Measurements from ENCODE around the gene ANGPTL8. TPM values are rescaled to one million over a fixed set of nuclear protein-coding genes. Genes with fewer than 3 reads are reported as not detected.

The ANGPTL8 gene
- total RNA-seq, 5 donors from 2014 or later (not counting 1 experiment from before 2014, with no cell fraction given): not detected

- no peak overlapping the region for H3K4me3 ChIP-seq (ENCODE audit: control insufficient read depth in 1 of 2, extremely low read depth in 1 of 2, low read length in 1 of 2)
- H3K27me3 ChIP-seq (replicated peaks in 1 of 2; ENCODE audit: control insufficient read depth in 2 of 2, extremely low read depth in 1 of 2, insufficient read depth in 2 of 2, low read length in 1 of 2): peaks cover 2 to 49% of the 10 kb centered on the region in 2 experiments
- WGBS (ENCODE audit: insufficient coverage): 90% methylated on average over 8 of the region's 10 CpGs
- Mint-ChIP-seq H3K27ac (no peak overlapping the region), H3K27me3 (peaks cover 11 to 24% of the 10 kb centered on the region in 2 donors), H3K9me3 (no peaks in the 10 kb centered on the region), H3K4me3 (no peak overlapping the region), H3K4me1 (peaks cover 4 to 6% (median 5%) of the 10 kb centered on the region in 3 donors), H3K36me3 (no peaks in the 10 kb centered on the region)
- DNase-seq (no peak), ATAC-seq (replicated peaks in 1 of 4) (no peak)
- CTCF ChIA-PET: no interaction called here
- no peaks in the 10 kb centered on the region for H3K9me3 ChIP-seq
- POLR2A ChIA-PET: no interaction called here
- no peak overlapping the region for H3K27ac ChIP-seq (ENCODE audit: low read length)
- H3K36me3 ChIP-seq (ENCODE audit: control insufficient read depth in 2 of 2, extremely low read depth in 1 of 2, insufficient read depth in 1 of 2, low read length in 1 of 2): no peaks in the 10 kb centered on the region
- H3K4me1 ChIP-seq (ENCODE audit: control insufficient read depth in 1 of 2, extremely low read depth in 1 of 2, insufficient read depth in 2 of 2, low read length in 2 of 2): peaks cover 0 to 8% of the 10 kb centered on the region in 2 experiments
Observed at GRCh38 chr19:11247391-11247790, 8.0 kb downstream of the ANGPTL8 start.

GRCh38 chr19:11247934-11248333 is 8.5 kb downstream of the ANGPTL8 start:
- H3K36me3 ChIP-seq (ENCODE audit: control insufficient read depth in 2 of 2, extremely low read depth in 1 of 2, insufficient read depth in 1 of 2, low read length in 1 of 2): no peaks in the 10 kb centered on the region
- Mint-ChIP-seq H3K27me3 (peaks cover 7 to 21% of the 10 kb centered on the region in 2 donors), H3K4me3 (no peak overlapping the region), H3K36me3 (no peaks in the 10 kb centered on the region), H3K4me1 (peaks cover 4 to 6% (median 5%) of the 10 kb centered on the region in 3 donors), H3K27ac (no peak overlapping the region), H3K9me3 (no peaks in the 10 kb centered on the region)
- peaks cover 0 to 8% of the 10 kb centered on the region in 2 experiments for H3K4me1 ChIP-seq (ENCODE audit: control insufficient read depth in 1 of 2, extremely low read depth in 1 of 2, insufficient read depth in 2 of 2, low read length in 2 of 2)
- H3K27me3 ChIP-seq (replicated peaks in 1 of 2; ENCODE audit: control insufficient read depth in 2 of 2, extremely low read depth in 1 of 2, insufficient read depth in 2 of 2, low read length in 1 of 2): peaks cover 2 to 48% of the 10 kb centered on the region in 2 experiments
- 100% methylated on average over 6 of the region's 14 CpGs for WGBS (ENCODE audit: insufficient coverage)
- no peak overlapping the region for H3K4me3 ChIP-seq (ENCODE audit: control insufficient read depth in 1 of 2, extremely low read depth in 1 of 2, low read length in 1 of 2)
- H3K27ac ChIP-seq (ENCODE audit: low read length): no peak overlapping the region
- no peak for DNase-seq
- ChIA-PET CTCF (no interaction called here), POLR2A (no interaction called here)
- no peaks in the 10 kb centered on the region for H3K9me3 ChIP-seq
- ATAC-seq (replicated peaks in 1 of 4): no peak

- no peaks in the 10 kb centered on the region for H3K36me3 Mint-ChIP-seq
- WGBS (ENCODE audit: insufficient coverage): no CpG with 5 or more reads among the region's 2 CpGs
Observed at GRCh38 chr19:11248852-11249251, 9.4 kb downstream of the ANGPTL8 start.

GRCh38 chr19:11251217-11251616 is 11.8 kb downstream of the ANGPTL8 start:
- no CpG with 5 or more reads among the region's 4 CpGs for WGBS (ENCODE audit: insufficient coverage)
- POLR2A ChIA-PET: no interaction called here
- Histone ChIP-seq H3K27me3 (replicated peaks in 1 of 2; ENCODE audit: control insufficient read depth in 2 of 2, extremely low read depth in 1 of 2, insufficient read depth in 2 of 2, low read length in 1 of 2) (peaks cover 0 to 29% of the 10 kb centered on the region in 2 experiments), H3K4me1 (ENCODE audit: control insufficient read depth in 1 of 2, extremely low read depth in 1 of 2, insufficient read depth in 2 of 2, low read length in 2 of 2) (no peaks in the 10 kb centered on the region), H3K9me3 (no peaks in the 10 kb centered on the region), H3K4me3 (ENCODE audit: control insufficient read depth in 1 of 2, extremely low read depth in 1 of 2, low read length in 1 of 2) (no peak overlapping the region), H3K27ac (ENCODE audit: low read length) (no peak overlapping the region), H3K36me3 (ENCODE audit: control insufficient read depth in 2 of 2, extremely low read depth in 1 of 2, insufficient read depth in 1 of 2, low read length in 1 of 2) (no peaks in the 10 kb centered on the region)
- H3K27ac Mint-ChIP-seq: no peak overlapping the region
- H3K9me3 Mint-ChIP-seq: no peaks in the 10 kb centered on the region
- peaks cover 0 to 8% of the 10 kb centered on the region in 2 donors for H3K27me3 Mint-ChIP-seq
- CTCF ChIA-PET: no interaction called here
- DNase-seq (no peak), ATAC-seq (replicated peaks in 1 of 4) (no peak)
- H3K4me3 Mint-ChIP-seq: no peak overlapping the region
- H3K4me1 Mint-ChIP-seq: no peaks in the 10 kb centered on the region
- no peaks in the 10 kb centered on the region for H3K36me3 Mint-ChIP-seq

More at GRCh38 chr19:11248852-11249251, 9.4 kb downstream of the ANGPTL8 start:
- Histone ChIP-seq H3K4me1 (ENCODE audit: control insufficient read depth in 1 of 2, extremely low read depth in 1 of 2, insufficient read depth in 2 of 2, low read length in 2 of 2) (no peaks in the 10 kb centered on the region), H3K4me3 (ENCODE audit: control insufficient read depth in 1 of 2, extremely low read depth in 1 of 2, low read length in 1 of 2) (no peak overlapping the region), H3K36me3 (ENCODE audit: control insufficient read depth in 2 of 2, extremely low read depth in 1 of 2, insufficient read depth in 1 of 2, low read length in 1 of 2) (no peaks in the 10 kb centered on the region), H3K27me3 (replicated peaks in 1 of 2; ENCODE audit: control insufficient read depth in 2 of 2, extremely low read depth in 1 of 2, insufficient read depth in 2 of 2, low read length in 1 of 2) (peaks cover 2 to 39% of the 10 kb centered on the region in 2 experiments), H3K9me3 (no peaks in the 10 kb centered on the region), H3K27ac (ENCODE audit: low read length) (no peak overlapping the region)
- H3K4me3 Mint-ChIP-seq: no peak overlapping the region
- ChIA-PET CTCF (no interaction called here), POLR2A (no interaction called here)
- peaks cover under 1% of the 10 kb centered on the region in 3 donors for H3K4me1 Mint-ChIP-seq
- DNase-seq (no peak), ATAC-seq (replicated peaks in 1 of 4) (no peak)
- no peaks in the 10 kb centered on the region for H3K9me3 Mint-ChIP-seq
- peaks cover 5 to 17% of the 10 kb centered on the region in 2 donors for H3K27me3 Mint-ChIP-seq
- no peak overlapping the region for H3K27ac Mint-ChIP-seq

GRCh38 chr19:11251650-11252314 is 12.4 kb downstream of the ANGPTL8 start:
- Mint-ChIP-seq H3K9me3 (no peaks in the 10 kb centered on the region), H3K36me3 (no peaks in the 10 kb centered on the region), H3K27ac (no peak overlapping the region), H3K4me3 (no peak overlapping the region), H3K27me3 (peaks cover 0 to 3% of the 10 kb centered on the region in 2 donors), H3K4me1 (no peaks in the 10 kb centered on the region)
- H3K4me1 ChIP-seq (ENCODE audit: control insufficient read depth in 1 of 2, extremely low read depth in 1 of 2, insufficient read depth in 2 of 2, low read length in 2 of 2): no peaks in the 10 kb centered on the region
- no peaks in the 10 kb centered on the region for H3K36me3 ChIP-seq (ENCODE audit: control insufficient read depth in 2 of 2, extremely low read depth in 1 of 2, insufficient read depth in 1 of 2, low read length in 1 of 2)
- no peak overlapping the region for H3K4me3 ChIP-seq (ENCODE audit: control insufficient read depth in 1 of 2, extremely low read depth in 1 of 2, low read length in 1 of 2)
- WGBS (ENCODE audit: insufficient coverage): 67% methylated on average over 3 of the region's 11 CpGs
- DNase-seq: no peak
- no peak for ATAC-seq (replicated peaks in 1 of 4)
- ChIA-PET CTCF (no interaction called here), POLR2A (no interaction called here)
- H3K9me3 ChIP-seq: no peaks in the 10 kb centered on the region
- H3K27ac ChIP-seq (ENCODE audit: low read length): no peak overlapping the region
- peaks cover 0 to 26% of the 10 kb centered on the region in 2 experiments for H3K27me3 ChIP-seq (replicated peaks in 1 of 2; ENCODE audit: control insufficient read depth in 2 of 2, extremely low read depth in 1 of 2, insufficient read depth in 2 of 2, low read length in 1 of 2)

GRCh38 chr19:11252665-11253355 is 13.4 kb downstream of the ANGPTL8 start:
- ChIA-PET POLR2A (no interaction called here), CTCF (no interaction called here)
- H3K27ac ChIP-seq (ENCODE audit: low read length): no peak overlapping the region
- H3K4me3 ChIP-seq (ENCODE audit: control insufficient read depth in 1 of 2, extremely low read depth in 1 of 2, low read length in 1 of 2): no peak overlapping the region
- no peak overlapping the region for H3K27ac Mint-ChIP-seq
- no peaks in the 10 kb centered on the region for H3K36me3 ChIP-seq (ENCODE audit: control insufficient read depth in 2 of 2, extremely low read depth in 1 of 2, insufficient read depth in 1 of 2, low read length in 1 of 2)
- no peaks in the 10 kb centered on the region for H3K4me1 Mint-ChIP-seq
- H3K27me3 ChIP-seq (replicated peaks in 1 of 2; ENCODE audit: control insufficient read depth in 2 of 2, extremely low read depth in 1 of 2, insufficient read depth in 2 of 2, low read length in 1 of 2): peaks cover under 1 to 16% of the 10 kb centered on the region in 2 experiments
- ATAC-seq (replicated peaks in 1 of 4): no peak
- WGBS (ENCODE audit: insufficient coverage): 90% methylated on average over 12 of the region's 19 CpGs
- H3K9me3 ChIP-seq: no peaks in the 10 kb centered on the region
- H3K36me3 Mint-ChIP-seq: no peaks in the 10 kb centered on the region
- no peaks in the 10 kb centered on the region for H3K9me3 Mint-ChIP-seq
- no peak overlapping the region for H3K4me3 Mint-ChIP-seq
- no peaks in the 10 kb centered on the region for H3K27me3 Mint-ChIP-seq
- DNase-seq: no peak
- H3K4me1 ChIP-seq (ENCODE audit: control insufficient read depth in 1 of 2, extremely low read depth in 1 of 2, insufficient read depth in 2 of 2, low read length in 2 of 2): no peaks in the 10 kb centered on the region

All from T-cell (primary cell).